Neural progenitor cell (in vitro differentiated cells): ENCODE results near the gene SUGCT. TPM values are rescaled to one million over a fixed set of nuclear protein-coding genes. Genes with fewer than 3 reads are reported as not detected.
A peak's percentile ranks its signal among the peaks of the same experiment; 100 is the strongest.

Source experiments
- DNase-seq: peaks from one replicate; pipeline ENCODE4 v3.0.0-alpha.2; 2016; ENCODE audit warnings: low spot score
- H2AFZ ChIP-seq: fragments of 200-600 bp; sonication (generic); replicated peaks from 2 replicates; pipeline ENCODE4 v1.6.1; 2016; ENCODE audit warnings: antibody characterized with exemption
- H3F3A ChIP-seq: fragments of 200-600 bp; sonication (generic); 2 replicates; pipeline ENCODE4 v1.6.1; 2016; ENCODE audit warnings: antibody characterized with exemption, low read depth
- H3K27ac ChIP-seq: fragments of 200-600 bp; sonication (generic); 2 replicates; pipeline ENCODE4 v1.5.1; 2016; ENCODE audit warnings: mild to moderate bottlenecking
- H3K27me3 ChIP-seq: fragments of 200-600 bp; sonication (generic); 2 replicates; pipeline ENCODE4 v1.6.1; 2016; ENCODE audit warnings: mild to moderate bottlenecking, moderate library complexity
- H3K36me3 ChIP-seq: fragments of 200-600 bp; sonication (generic); 2 replicates; pipeline ENCODE4 v1.5.1; 2016
- H3K4me1 ChIP-seq: fragments of 200-600 bp; sonication (generic); 2 replicates; pipeline ENCODE4 v1.6.1; 2016; ENCODE audit warnings: mixed run types
- H3K4me2 ChIP-seq: fragments of 200-600 bp; sonication (generic); 2 replicates; pipeline ENCODE4 v1.6.1; 2016
- H3K4me3 ChIP-seq: fragments of 200-600 bp; sonication (generic); 2 replicates; pipeline ENCODE4 v1.5.1; 2016
- H3K79me2 ChIP-seq: fragments of 200-600 bp; sonication (generic); 2 replicates; pipeline ENCODE4 v1.6.1; 2016; ENCODE audit warnings: low read depth
- H3K9ac ChIP-seq: fragments of 200-600 bp; sonication (generic); 2 replicates; pipeline ENCODE4 v1.6.1; 2016
- H3K9me3 ChIP-seq: fragments of 200-600 bp; sonication (generic); 2 replicates; pipeline ENCODE4 v1.5.1; 2016; ENCODE audit warnings: low read depth
- H4K20me1 ChIP-seq: fragments of 200-600 bp; sonication (generic); 2 replicates; pipeline ENCODE4 v1.6.1; 2016; ENCODE audit warnings: low read depth
- H3K27ac Mint-ChIP-seq: 3 replicates; pipeline ENCODE4 v1.8.0; 2021; ENCODE audit warnings: mixed read lengths
- H3K27me3 Mint-ChIP-seq: 2 replicates; pipeline ENCODE4 v1.8.0; 2022; ENCODE audit warnings: low read depth, mild to moderate bottlenecking, inconsistent platforms, moderate library complexity, mixed read lengths; ENCODE audit not compliant: insufficient read depth
- H3K36me3 Mint-ChIP-seq: 3 replicates; pipeline ENCODE4 v1.8.0; 2021; ENCODE audit warnings: mixed read lengths
- H3K4me1 Mint-ChIP-seq: 3 replicates; pipeline ENCODE4 v1.8.0; 2021; ENCODE audit warnings: mixed read lengths
- H3K4me3 Mint-ChIP-seq: 3 replicates; pipeline ENCODE4 v1.8.0; 2021; ENCODE audit warnings: mild to moderate bottlenecking, moderate library complexity, mixed read lengths
- H3K9me3 Mint-ChIP-seq: 3 replicates; pipeline ENCODE4 v1.8.0; 2020; ENCODE audit warnings: mixed read lengths
- CTCF ChIP-seq: fragments of 200-600 bp; sonication (generic); IDR thresholded peaks from 2 replicates; pipeline ENCODE4 v1.5.1; 2017; ENCODE audit warnings: antibody characterized with exemption, mild to moderate bottlenecking
- EZH2 ChIP-seq: fragments of 200-600 bp; sonication (generic); IDR thresholded peaks from 2 replicates; pipeline ENCODE4 v1.6.1; 2017; ENCODE audit warnings: antibody characterized with exemption, mild to moderate bottlenecking, moderate library complexity
- EZH2phosphoT487 ChIP-seq: fragments of 200-600 bp; sonication (generic); IDR thresholded peaks from 2 replicates; pipeline ENCODE4 v1.6.1; 2017; ENCODE audit warnings: antibody characterized with exemption
- total RNA-seq: library from RNA; depleted of rRNA; stranded (reverse); fragments of >200 nt; gene quantifications from 2 replicates; pipeline ENCODE4 v1.2.3, GENCODE V29; 2015; ENCODE audit warnings: low replicate concordance

Gene SUGCT
- total RNA-seq, 1 donor from 2014 or later = 10.1 TPM

GRCh38 chr7:40874756-40875155 lies 740.0 kb downstream of the SUGCT start:
- Histone ChIP-seq H3K79me2 (no peaks in the 10 kb centered on the region), H4K20me1 (no peaks in the 10 kb centered on the region), H3K36me3 (no peaks in the 10 kb centered on the region), H3K4me3 (no peak overlapping the region), H3K9me3 (peaks cover 1% of the 10 kb centered on the region), H3F3A (no peaks in the 10 kb centered on the region), H3K27me3 (no peaks in the 10 kb centered on the region), H3K4me2 (no peak overlapping the region), H3K9ac (no peak overlapping the region), H3K4me1 (no peaks in the 10 kb centered on the region), H3K27ac (no peak overlapping the region), H2AFZ (no peak overlapping the region)
- H3K4me1 Mint-ChIP-seq = peaks cover 5% of the 10 kb centered on the region
- TF ChIP-seq CTCF (no peak), EZH2phosphoT487 (no peak)
- DNase-seq = no peak
- no peaks in the 10 kb centered on the region for H3K9me3 Mint-ChIP-seq
- H3K36me3 Mint-ChIP-seq = no peaks in the 10 kb centered on the region
- no peak overlapping the region for H3K4me3 Mint-ChIP-seq
- no peaks in the 10 kb centered on the region for H3K27me3 Mint-ChIP-seq
- H3K27ac Mint-ChIP-seq = no peak overlapping the region

- Histone ChIP-seq H3K36me3 (no peaks in the 10 kb centered on the region), H3K79me2 (no peaks in the 10 kb centered on the region), H3K27me3 (no peaks in the 10 kb centered on the region), H3K4me2 (no peak overlapping the region), H3K9me3 (no peaks in the 10 kb centered on the region), H3F3A (no peaks in the 10 kb centered on the region), H4K20me1 (no peaks in the 10 kb centered on the region), H3K4me3 (no peak overlapping the region), H2AFZ (no peak overlapping the region), H3K4me1 (no peaks in the 10 kb centered on the region), H3K27ac (no peak overlapping the region), H3K9ac (no peak overlapping the region)
- Mint-ChIP-seq H3K36me3 (no peaks in the 10 kb centered on the region), H3K4me3 (no peak overlapping the region), H3K9me3 (no peaks in the 10 kb centered on the region), H3K27me3 (no peaks in the 10 kb centered on the region), H3K27ac (no peak overlapping the region), H3K4me1 (peaks cover 5% of the 10 kb centered on the region)
- DNase-seq = peak; percentile 8
- TF ChIP-seq EZH2 (no peak), EZH2phosphoT487 (no peak), CTCF (no peak)
These were observed 741.8 kb downstream of the SUGCT start for GRCh38 chr7:40876601-40877000.

GRCh38 chr7:40879941-40880543 lies 745.2 kb downstream of the SUGCT start:
- Histone ChIP-seq H3K27ac (no peak overlapping the region), H3K9me3 (no peaks in the 10 kb centered on the region), H3K9ac (no peak overlapping the region), H3K4me1 (no peaks in the 10 kb centered on the region), H3K4me3 (no peak overlapping the region), H4K20me1 (no peaks in the 10 kb centered on the region), H3K27me3 (no peaks in the 10 kb centered on the region), H2AFZ (no peak overlapping the region), H3F3A (no peaks in the 10 kb centered on the region), H3K36me3 (no peaks in the 10 kb centered on the region), H3K4me2 (no peak overlapping the region), H3K79me2 (no peaks in the 10 kb centered on the region)
- Mint-ChIP-seq H3K36me3 (no peaks in the 10 kb centered on the region), H3K27ac (no peak overlapping the region), H3K4me1 (peaks cover 5% of the 10 kb centered on the region), H3K4me3 (no peak overlapping the region), H3K27me3 (no peaks in the 10 kb centered on the region), H3K9me3 (no peaks in the 10 kb centered on the region)
- TF ChIP-seq EZH2phosphoT487 (no peak), CTCF (no peak), EZH2 (no peak)
- no peak for DNase-seq
